GM12891 (cell line): ENCODE data around the gene PRLH.

ENCODE experiments used
- PAX5 ChIP-seq: IDR thresholded peaks from 2 replicates; pipeline ENCODE4 v1.6.1; 2011; ENCODE audit warnings: low read length, moderate library complexity, mild to moderate bottlenecking; ENCODE audit not compliant: insufficient read depth, severe bottlenecking
- POLR2AphosphoS5 ChIP-seq: IDR thresholded peaks from 2 replicates; pipeline ENCODE4 v1.6.1; 2011; ENCODE audit warnings: low read depth, low read length, control low read depth
- TAF1 ChIP-seq: IDR thresholded peaks from 2 replicates; pipeline ENCODE4 v1.6.1; 2011; ENCODE audit warnings: low read depth, low read length, control low read depth

DNA sequence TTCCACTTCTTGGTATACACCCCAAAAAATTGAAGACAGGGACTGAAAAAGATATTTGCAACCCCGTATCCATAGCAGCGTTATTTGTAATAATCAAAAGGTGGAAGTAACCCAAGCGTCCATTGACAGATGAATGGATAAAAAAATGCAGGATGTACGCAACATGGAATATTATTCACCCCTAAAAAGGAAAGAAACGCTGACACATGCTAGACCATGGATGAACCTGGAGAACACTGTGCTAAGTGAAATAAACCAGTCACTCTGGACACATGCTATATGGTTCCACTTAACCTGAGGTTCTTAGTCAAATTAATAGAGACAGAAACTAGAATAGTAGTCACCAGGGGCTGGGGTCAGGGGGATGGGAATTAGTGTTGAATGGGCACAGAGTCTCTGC, 38.6 kb upstream of the PRLH start:
- no peak for TF ChIP-seq TAF1
- TF ChIP-seq PAX5, result no peak
- no peak for TF ChIP-seq POLR2AphosphoS5
